HepG2 (cell line): ENCODE data around the gene CDC20. TPM values are rescaled to one million over a fixed set of nuclear protein-coding genes. Genes with fewer than 3 reads are reported as not detected.

Experiments
- AGO2 ChIP-seq: fragments of 200-400 bp; formaldehyde crosslinking; optimal IDR thresholded peaks from 2 replicates; pipeline ENCODE3; 2017; ENCODE audit warnings: mild to moderate bottlenecking, low read depth, low read length, moderate library complexity
- CENPT ChIP-seq: sonication (generic); formaldehyde crosslinking; IDR thresholded peaks from 2 replicates; pipeline ENCODE4 v1.8.0; 2022; ENCODE audit warnings: low read depth, mild to moderate bottlenecking, moderate library complexity, missing genetic modification reagents
- HNRNPK ChIP-seq: fragments of 200-400 bp; formaldehyde crosslinking; IDR thresholded peaks from 2 replicates; pipeline ENCODE4 v1.6.1; 2018; ENCODE audit warnings: low read length, low read depth, moderate library complexity, mild to moderate bottlenecking; ENCODE audit not compliant: poor library complexity, severe bottlenecking
- IKZF1 ChIP-seq: fragments of 450-650 bp; IDR thresholded peaks from 2 replicates; pipeline ENCODE4 v1.7.1; 2016
- KAT2B ChIP-seq: fragments of 150-350 bp; IDR thresholded peaks from 2 replicates; pipeline ENCODE4 v1.6.1; 2014; ENCODE audit warnings: low read depth, low read length, borderline replicate concordance
- POGK ChIP-seq: sonication (generic); formaldehyde crosslinking; conservative IDR thresholded peaks from 2 replicates; pipeline ENCODE4 v1.8.0; 2022; ENCODE audit warnings: mild to moderate bottlenecking, moderate library complexity, missing genetic modification reagents
- RELA ChIP-seq: sonication (generic); formaldehyde crosslinking; IDR thresholded peaks from 2 replicates; pipeline ENCODE4 v1.4.0; 2020; ENCODE audit warnings: missing genetic modification reagents
- SP1 ChIP-seq, 2 experiments: fragments of 450-650 bp in 1 of 2; sonication (generic) in 1 of 2; formaldehyde crosslinking in 1 of 2; IDR thresholded peaks; 2 replicates each; pipeline versions ENCODE4 v1.4.0 to v1.6.1; 2016 to 2020; ENCODE audit warnings: missing genetic modification reagents in 1 of 2
- STAT5B ChIP-seq: sonication (generic); formaldehyde crosslinking; IDR thresholded peaks from 2 replicates; pipeline ENCODE4 v1.4.0; 2020; ENCODE audit warnings: missing genetic modification reagents
- TOPORS ChIP-seq: sonication (generic); formaldehyde crosslinking; IDR thresholded peaks from 2 replicates; pipeline ENCODE4 v1.8.0; 2023; ENCODE audit warnings: mild to moderate bottlenecking, missing genetic modification reagents
- YY1 ChIP-seq: IDR thresholded peaks from 2 replicates; pipeline ENCODE4 v1.6.1; 2011; ENCODE audit warnings: low read length, low read depth, moderate library complexity, mild to moderate bottlenecking; ENCODE audit not compliant: insufficient read depth, insufficient replicate concordance
- ZBTB25 ChIP-seq: IDR thresholded peaks from 2 replicates; pipeline ENCODE4 v1.6.1; 2018; ENCODE audit warnings: missing genetic modification reagents
- ZNF264 ChIP-seq: sonication (generic); formaldehyde crosslinking; IDR thresholded peaks from 2 replicates; pipeline ENCODE4 v1.4.0; 2020; ENCODE audit warnings: missing genetic modification reagents
- ZNF274 ChIP-seq: sonication (generic); formaldehyde crosslinking; IDR thresholded peaks from 2 replicates; pipeline ENCODE4 v1.5.1; 2020; ENCODE audit warnings: mild to moderate bottlenecking, missing genetic modification reagents
- ZNF562 ChIP-seq: sonication (generic); formaldehyde crosslinking; IDR thresholded peaks from 2 replicates; pipeline ENCODE4 v1.8.0; 2022; ENCODE audit warnings: missing genetic modification reagents, borderline replicate concordance
- ZNF598 ChIP-seq: sonication (generic); formaldehyde crosslinking; IDR thresholded peaks from 2 replicates; pipeline ENCODE4 v1.5.1; 2020; ENCODE audit warnings: mild to moderate bottlenecking, missing genetic modification reagents, borderline replicate concordance
- ZNF768 ChIP-seq: sonication (generic); formaldehyde crosslinking; IDR thresholded peaks from 2 replicates; pipeline ENCODE4 v1.4.0; 2020; ENCODE audit warnings: missing genetic modification reagents
- ZSCAN20 ChIP-seq: sonication (generic); formaldehyde crosslinking; IDR thresholded peaks from 2 replicates; pipeline ENCODE4 v1.4.0; 2020; ENCODE audit warnings: missing genetic modification reagents, mild to moderate bottlenecking, borderline replicate concordance
- ZSCAN22 ChIP-seq: sonication (generic); formaldehyde crosslinking; IDR thresholded peaks from 2 replicates; pipeline ENCODE4 v1.4.0; 2020; ENCODE audit warnings: mild to moderate bottlenecking, missing genetic modification reagents
- ZZZ3 ChIP-seq: sonication (generic); formaldehyde crosslinking; IDR thresholded peaks from 2 replicates; pipeline ENCODE4 v1.4.0; 2020; ENCODE audit warnings: missing genetic modification reagents, mild to moderate bottlenecking, borderline replicate concordance
- polyA plus RNA-seq, 8 experiments: library from polyadenylated mRNA; depleted of rRNA in 3 of 8; stranded (reverse) in 7 of 8; unstranded in 1 of 8; fragments of >200 nt; fragmentation: Illumina TruSeq in 4 of 8; extraction: Trizol in 4 of 8; gene quantifications; 2 replicates each; pipeline versions ENCODE4 v1.2.1 to v1.2.3, GENCODE V29; 2011 to 2016; ENCODE audit warnings: low read depth in 4 of 8, missing spikeins in 1 of 8, mixed read lengths in 1 of 8; ENCODE audit not compliant: insufficient read depth in 1 of 8
- total RNA-seq, 5 experiments: library from RNA; depleted of rRNA; stranded (reverse); fragments of >200 nt; fragmentation: Illumina TruSeq; extraction: Trizol; gene quantifications; 2 replicates each; pipeline ENCODE4 v1.2.3, GENCODE V29; 2016; ENCODE audit warnings: low read depth in 1 of 5
- TF ChIP-seq, protein P1 (sequence below): sonication (generic); formaldehyde crosslinking; IDR thresholded peaks from 2 replicates; pipeline ENCODE4 v1.4.0; 2020; ENCODE audit warnings: missing genetic modification reagents
- TF ChIP-seq, protein P2 (sequence below): sonication (generic); formaldehyde crosslinking; IDR thresholded peaks from 2 replicates; pipeline ENCODE4 v1.9.0; 2021; ENCODE audit warnings: missing genetic modification reagents, borderline replicate concordance

The CDC20 gene
- total and polyA plus RNA-seq, 2 of the 13 experiments (the other 11 are each of a cell fraction or from before 2014, with no cell fraction given) = 57.9 to 90.0 TPM

DNA sequence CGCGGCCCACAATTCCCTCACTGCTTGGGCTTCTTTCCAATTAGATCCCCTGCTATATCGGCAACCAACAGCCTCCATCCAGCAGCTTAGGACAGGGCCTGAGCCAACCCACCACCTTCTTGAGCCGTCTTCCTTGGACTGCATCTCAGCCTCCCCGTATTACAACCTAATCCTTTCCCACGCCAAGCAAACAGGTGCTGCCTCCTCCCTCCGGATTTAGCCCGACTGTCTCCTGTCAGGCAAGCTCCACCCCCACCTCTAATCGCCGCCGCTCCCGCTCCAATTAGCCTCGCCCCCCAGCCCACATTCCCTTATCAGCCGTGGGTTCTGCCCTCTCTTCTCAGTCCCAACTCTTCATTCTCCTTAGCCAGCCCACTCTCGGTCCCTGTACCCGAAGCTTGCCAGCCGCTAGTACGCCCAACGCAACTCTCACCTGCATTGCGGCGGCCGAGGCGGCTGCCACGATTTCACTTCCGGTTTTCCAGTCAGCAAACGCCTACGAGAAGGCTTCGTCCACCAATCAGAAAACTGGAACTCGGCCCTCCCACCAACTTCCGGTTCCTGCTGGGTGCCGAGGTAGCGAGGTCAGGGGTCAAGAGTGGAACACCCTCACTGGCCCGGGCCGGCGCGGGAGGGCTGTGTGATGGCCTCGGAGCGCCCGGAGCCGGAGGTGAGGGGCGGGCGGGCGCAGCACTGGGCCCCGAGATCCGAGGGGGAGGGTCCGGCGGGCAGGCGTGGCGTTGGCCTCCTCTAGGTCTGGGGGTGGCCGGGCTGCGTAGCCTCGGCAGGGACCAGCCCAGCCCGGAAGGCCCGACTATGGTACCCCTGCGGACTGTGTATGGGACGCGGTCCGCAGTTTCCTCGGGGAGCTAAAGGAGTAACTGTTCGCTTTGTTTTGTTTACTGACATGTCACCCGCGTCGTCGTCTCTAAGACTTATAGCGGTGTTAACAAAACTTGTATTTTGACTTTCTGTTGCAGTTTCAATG, 30.8 kb downstream of the CDC20 start, which contains the start of the genes MED8 and SZT2 (continued):
- TF ChIP-seq ZNF562 (CRISPR knock-in tag) (no peak), YY1 (peak; percentile 53), KAT2B (no peak), ZSCAN20 (CRISPR knock-in tag) (0 out of 2 replicates have a peak, but pooled peaks have one; percentile 52), ZNF274 (peak; percentile 82), IKZF1 (no peak), AGO2 (peak; percentile 43), ZZZ3 (peak; percentile 48; the same call in 1 of the 2 replicates), ZNF768 (CRISPR knock-in tag) (peak; percentile 57; the same call in 1 of the 2 replicates), ZNF598 (CRISPR knock-in tag) (peak; percentile 71; the same call in 1 of the 2 replicates), POGK (CRISPR knock-in tag) (no peak), SP1 (IDR thresholded peaks at IDR 0.05) (no peak), SP1 (CRISPR knock-in tag; IDR thresholded peaks at IDR 0.05) (peak; percentile 39; the same call in 1 of the 2 replicates), STAT5B (CRISPR knock-in tag) (peak; percentile 72; the same call in 1 of the 2 replicates), ZNF264 (CRISPR knock-in tag) (0 out of 2 replicates have a peak, but pooled peaks have one; percentile 5), CENPT (CRISPR knock-in tag) (peak; percentile 77; the same call in 1 of the 2 replicates), HNRNPK (no peak), TOPORS (CRISPR knock-in tag) (0 out of 2 replicates have a peak, but pooled peaks have one; percentile 60), RELA (CRISPR knock-in tag) (peak; percentile 22; the same call in 1 of the 2 replicates), ZBTB25 (CRISPR knock-in tag) (peak; percentile 84; the same call in 1 of the 2 replicates), ZSCAN22 (CRISPR knock-in tag) (no peak; the same call in 1 of the 2 replicates)
- TF ChIP-seq, protein P1, sequence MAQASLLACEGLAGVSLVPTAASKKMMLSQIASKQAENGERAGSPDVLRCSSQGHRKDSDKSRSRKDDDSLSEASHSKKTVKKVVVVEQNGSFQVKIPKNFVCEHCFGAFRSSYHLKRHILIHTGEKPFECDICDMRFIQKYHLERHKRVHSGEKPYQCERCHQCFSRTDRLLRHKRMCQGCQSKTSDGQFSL (CRISPR knock-in tag) = no peak
- TF ChIP-seq, protein P2, sequence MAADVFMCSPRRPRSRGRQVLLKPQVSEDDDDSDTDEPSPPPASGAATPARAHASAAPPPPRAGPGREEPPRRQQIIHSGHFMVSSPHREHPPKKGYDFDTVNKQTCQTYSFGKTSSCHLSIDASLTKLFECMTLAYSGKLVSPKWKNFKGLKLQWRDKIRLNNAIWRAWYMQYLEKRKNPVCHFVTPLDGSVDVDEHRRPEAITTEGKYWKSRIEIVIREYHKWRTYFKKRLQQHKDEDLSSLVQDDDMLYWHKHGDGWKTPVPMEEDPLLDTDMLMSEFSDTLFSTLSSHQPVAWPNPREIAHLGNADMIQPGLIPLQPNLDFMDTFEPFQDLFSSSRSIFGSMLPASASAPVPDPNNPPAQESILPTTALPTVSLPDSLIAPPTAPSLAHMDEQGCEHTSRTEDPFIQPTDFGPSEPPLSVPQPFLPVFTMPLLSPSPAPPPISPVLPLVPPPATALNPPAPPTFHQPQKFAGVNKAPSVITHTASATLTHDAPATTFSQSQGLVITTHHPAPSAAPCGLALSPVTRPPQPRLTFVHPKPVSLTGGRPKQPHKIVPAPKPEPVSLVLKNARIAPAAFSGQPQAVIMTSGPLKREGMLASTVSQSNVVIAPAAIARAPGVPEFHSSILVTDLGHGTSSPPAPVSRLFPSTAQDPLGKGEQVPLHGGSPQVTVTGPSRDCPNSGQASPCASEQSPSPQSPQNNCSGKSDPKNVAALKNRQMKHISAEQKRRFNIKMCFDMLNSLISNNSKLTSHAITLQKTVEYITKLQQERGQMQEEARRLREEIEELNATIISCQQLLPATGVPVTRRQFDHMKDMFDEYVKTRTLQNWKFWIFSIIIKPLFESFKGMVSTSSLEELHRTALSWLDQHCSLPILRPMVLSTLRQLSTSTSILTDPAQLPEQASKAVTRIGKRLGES (CRISPR knock-in tag) = no peak
